HG02763 (cell line): Measurements from ENCODE around the gene GRIP2.

Experiments used
- ATAC-seq: cut with Tn5 transposase; IDR thresholded peaks from one replicate; pipeline ENCODE4 v1.9.1; 2021; ENCODE audit warnings: mild to moderate bottlenecking, moderate library complexity; ENCODE audit not compliant: unreplicated experiment

GRIP2 gene

GRCh38 chr3:14562121-14562890 lies 22.2 kb upstream of the GRIP2 start:
- no peak for ATAC-seq

- no peak for ATAC-seq
These were observed 21.2 kb upstream of the GRIP2 start for GRCh38 chr3:14561051-14561960.

GRCh38 chr3:14560110-14560509 lies 20.0 kb upstream of the GRIP2 start:
- ATAC-seq = no peak

GRCh38 chr3:14558029-14558428 lies 17.9 kb upstream of the GRIP2 start:
- no peak for ATAC-seq

GRCh38 chr3:14555835-14556234 lies 15.7 kb upstream of the GRIP2 start:
- ATAC-seq = no peak

- no peak for ATAC-seq
These were observed 14.6 kb upstream of the GRIP2 start for GRCh38 chr3:14554715-14555114.

GRCh38 chr3:14553871-14554270 lies 13.7 kb upstream of the GRIP2 start:
- no peak for ATAC-seq

GRCh38 chr3:14552717-14553116 lies 12.6 kb upstream of the GRIP2 start:
- no peak for ATAC-seq

- ATAC-seq = no peak
These were observed 12.0 kb upstream of the GRIP2 start for GRCh38 chr3:14552041-14552648.

GRCh38 chr3:14550651-14551611 lies 10.8 kb upstream of the GRIP2 start:
- no peak for ATAC-seq

- ATAC-seq = no peak
These were observed 10.0 kb upstream of the GRIP2 start for GRCh38 chr3:14550181-14550580.

- no peak for ATAC-seq
These were observed 9.2 kb upstream of the GRIP2 start for GRCh38 chr3:14549256-14549919.

GRCh38 chr3:14548321-14548729 lies 8.2 kb upstream of the GRIP2 start:
- ATAC-seq = no peak

GRCh38 chr3:14547693-14548092 lies 7.6 kb upstream of the GRIP2 start:
- ATAC-seq = no peak

- ATAC-seq = no peak
These were observed 5.9 kb upstream of the GRIP2 start for GRCh38 chr3:14546041-14546440.

GRCh38 chr3:14545251-14545635 lies 5.1 kb upstream of the GRIP2 start:
- no peak for ATAC-seq

GRCh38 chr3:14544282-14545250 lies 4.4 kb upstream of the GRIP2 start:
- no peak for ATAC-seq

- no peak for ATAC-seq
These were observed 3.3 kb upstream of the GRIP2 start for GRCh38 chr3:14543446-14543845.

- no peak for ATAC-seq
These were observed 2.5 kb upstream of the GRIP2 start for GRCh38 chr3:14542656-14543055.
